WERI-Rb-1 (cell line): Measurements from ENCODE around the gene EXTL1.

Experiments used
- DNase-seq: peaks from one replicate; pipeline ENCODE4 v3.0.0-alpha.2; 2020
- H3K27ac ChIP-seq: fragments of 250-450 bp; sonication (Bioruptor Pico); 2 replicates; pipeline ENCODE4 v1.5.1; 2020; ENCODE audit warnings: mild to moderate bottlenecking, moderate library complexity
- H3K27me3 ChIP-seq: fragments of 250-450 bp; sonication (Bioruptor Pico); 2 replicates; pipeline ENCODE4 v1.5.1; 2021; ENCODE audit warnings: mild to moderate bottlenecking, low read depth, moderate library complexity; ENCODE audit not compliant: insufficient read depth, severe bottlenecking
- H3K36me3 ChIP-seq: fragments of 250-450 bp; sonication (Bioruptor Pico); 2 replicates; pipeline ENCODE4 v1.5.1; 2020; ENCODE audit warnings: mild to moderate bottlenecking, moderate library complexity
- H3K4me3 ChIP-seq: 2 replicates; pipeline ENCODE4 v1.5.1; 2011; ENCODE audit warnings: low read depth, mild to moderate bottlenecking, control low read depth, low read length
- H3K9me3 ChIP-seq: fragments of 250-450 bp; sonication (Bioruptor Pico); 2 replicates; pipeline ENCODE4 v1.5.1; 2021; ENCODE audit warnings: mild to moderate bottlenecking, moderate library complexity; ENCODE audit not compliant: severe bottlenecking
- TF ChIP-seq, protein P1 (sequence below): IDR thresholded peaks from 2 replicates; pipeline ENCODE4 v1.5.1; 2011; ENCODE audit warnings: low read depth, mild to moderate bottlenecking, control low read depth, inconsistent platforms, low read length

Gene EXTL1

DNA sequence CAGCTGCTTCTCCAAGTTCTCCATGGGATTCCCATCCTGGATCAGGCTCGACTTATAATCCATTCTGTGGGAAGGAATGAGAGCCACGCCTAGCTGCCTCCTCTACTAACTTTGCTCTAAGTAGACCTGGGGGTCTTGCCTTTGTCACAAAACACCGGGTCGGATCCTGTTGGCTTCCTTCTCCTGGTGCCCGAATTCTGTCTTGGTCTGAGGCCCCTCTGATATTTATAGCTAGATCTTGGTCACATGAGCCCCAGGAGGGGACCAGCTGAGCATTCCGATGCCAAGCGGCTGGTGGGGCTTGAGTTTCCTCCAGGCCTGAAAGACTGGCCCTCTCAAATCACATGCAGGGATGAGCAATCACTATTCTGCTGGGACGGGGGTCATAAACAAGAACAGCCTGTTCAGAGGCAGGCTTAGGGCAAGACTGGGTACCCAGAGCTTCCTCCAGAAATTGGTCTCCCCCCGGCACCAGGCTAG is 45.9 kb downstream of the EXTL1 start, which contains the start of gene TRIM63:
Gene TRIM63, minus strand, starts transcription at position 199 of the 480 bp plus-strand sequence. Its CDS starts 136 bp downstream, at position 63.
- Histone ChIP-seq H3K36me3 (no peaks in the 10 kb centered on the region), H3K27ac (no peak within 1 kb of the TSS), H3K9me3 (no peaks in the 10 kb centered on the region), H3K4me3 (no peak within 1 kb of the TSS), H3K27me3 (no peaks in the 10 kb centered on the region)
- DNase-seq, result no peak
- TF ChIP-seq, protein P1, sequence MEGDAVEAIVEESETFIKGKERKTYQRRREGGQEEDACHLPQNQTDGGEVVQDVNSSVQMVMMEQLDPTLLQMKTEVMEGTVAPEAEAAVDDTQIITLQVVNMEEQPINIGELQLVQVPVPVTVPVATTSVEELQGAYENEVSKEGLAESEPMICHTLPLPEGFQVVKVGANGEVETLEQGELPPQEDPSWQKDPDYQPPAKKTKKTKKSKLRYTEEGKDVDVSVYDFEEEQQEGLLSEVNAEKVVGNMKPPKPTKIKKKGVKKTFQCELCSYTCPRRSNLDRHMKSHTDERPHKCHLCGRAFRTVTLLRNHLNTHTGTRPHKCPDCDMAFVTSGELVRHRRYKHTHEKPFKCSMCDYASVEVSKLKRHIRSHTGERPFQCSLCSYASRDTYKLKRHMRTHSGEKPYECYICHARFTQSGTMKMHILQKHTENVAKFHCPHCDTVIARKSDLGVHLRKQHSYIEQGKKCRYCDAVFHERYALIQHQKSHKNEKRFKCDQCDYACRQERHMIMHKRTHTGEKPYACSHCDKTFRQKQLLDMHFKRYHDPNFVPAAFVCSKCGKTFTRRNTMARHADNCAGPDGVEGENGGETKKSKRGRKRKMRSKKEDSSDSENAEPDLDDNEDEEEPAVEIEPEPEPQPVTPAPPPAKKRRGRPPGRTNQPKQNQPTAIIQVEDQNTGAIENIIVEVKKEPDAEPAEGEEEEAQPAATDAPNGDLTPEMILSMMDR, result no peak

DNA sequence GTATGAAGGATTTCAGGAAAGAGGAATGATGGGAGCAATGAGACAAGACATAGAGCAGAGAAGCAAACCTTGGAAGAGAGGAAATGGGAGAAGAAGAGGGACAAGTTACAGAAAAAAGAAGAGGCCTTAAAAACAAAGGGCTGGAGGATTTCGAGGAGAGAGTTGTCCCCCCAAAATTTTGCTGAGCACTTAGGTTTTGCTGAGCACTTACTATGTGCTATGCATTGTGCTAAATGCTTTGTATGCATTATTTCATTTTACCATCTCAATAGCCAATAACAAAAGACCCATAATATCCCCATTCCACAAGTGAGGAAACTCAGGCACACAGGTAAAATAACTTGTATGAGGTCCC is 48.3 kb downstream of the EXTL1 start:
- no peak for DNase-seq
- no peak overlapping the region for H3K27ac ChIP-seq
- no peaks in the 10 kb centered on the region for H3K9me3 ChIP-seq
- no peaks in the 10 kb centered on the region for H3K27me3 ChIP-seq
- no peaks in the 10 kb centered on the region for H3K36me3 ChIP-seq
- no peak overlapping the region for H3K4me3 ChIP-seq
- TF ChIP-seq, protein P1, result no peak

DNA sequence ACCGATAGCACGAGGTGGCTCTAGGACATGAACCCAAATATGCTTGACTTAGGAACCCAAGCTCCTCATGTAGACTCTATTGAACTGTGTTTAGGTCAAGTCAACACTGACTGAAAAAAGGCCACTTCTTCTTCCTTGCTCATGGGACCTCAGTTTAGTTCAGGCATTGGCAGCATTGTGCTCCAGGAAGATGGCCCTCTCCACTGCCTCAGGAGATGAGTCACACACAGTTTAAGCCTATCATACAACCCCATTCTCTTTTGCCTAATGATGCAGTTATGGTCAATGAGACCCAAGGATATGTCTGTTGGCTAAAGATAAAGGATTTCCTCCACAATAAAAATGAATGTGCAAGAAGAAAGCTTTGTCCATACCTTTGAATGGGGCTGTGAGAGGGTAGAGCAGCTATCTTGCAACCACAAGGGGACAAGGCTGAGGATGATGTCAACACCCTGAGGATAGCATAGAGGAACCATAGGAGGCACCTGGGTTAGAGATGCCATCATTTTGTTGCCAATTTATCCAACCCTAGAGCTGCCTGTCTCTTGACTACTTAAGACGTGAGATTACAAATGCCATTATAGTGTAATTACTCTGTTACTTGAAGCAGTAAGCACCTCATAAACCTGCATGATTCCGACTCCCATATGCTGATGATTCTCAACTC is 48.9 kb downstream of the EXTL1 start:
- Histone ChIP-seq H3K27ac (no peak overlapping the region), H3K36me3 (no peaks in the 10 kb centered on the region), H3K9me3 (no peaks in the 10 kb centered on the region), H3K4me3 (no peak overlapping the region), H3K27me3 (no peaks in the 10 kb centered on the region)
- no peak for DNase-seq
- TF ChIP-seq, protein P1, result no peak

DNA sequence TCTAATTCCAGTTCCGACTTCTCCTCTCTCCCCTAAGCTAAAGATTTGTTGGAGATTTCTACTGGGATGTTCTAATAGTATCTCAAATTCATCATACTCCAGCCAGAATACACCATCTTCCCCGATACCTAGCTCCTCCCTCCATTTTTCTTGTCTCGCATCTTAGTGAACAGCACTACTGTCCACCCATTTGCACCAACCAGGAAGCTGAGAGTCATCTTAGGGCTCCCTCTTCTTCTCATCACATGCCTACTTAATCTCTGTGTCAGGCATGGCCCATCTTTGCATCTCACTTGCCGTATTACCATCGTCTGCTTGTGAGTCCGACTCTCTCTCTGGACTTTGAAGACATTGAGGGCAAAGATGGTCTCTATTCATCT is 49.4 kb downstream of the EXTL1 start:
- no peaks in the 10 kb centered on the region for H3K36me3 ChIP-seq
- no peak for DNase-seq
- H3K27me3 ChIP-seq, result no peaks in the 10 kb centered on the region
- no peaks in the 10 kb centered on the region for H3K9me3 ChIP-seq
- no peak overlapping the region for H3K27ac ChIP-seq
- H3K4me3 ChIP-seq, result no peak overlapping the region
- TF ChIP-seq, protein P1, result no peak

DNA sequence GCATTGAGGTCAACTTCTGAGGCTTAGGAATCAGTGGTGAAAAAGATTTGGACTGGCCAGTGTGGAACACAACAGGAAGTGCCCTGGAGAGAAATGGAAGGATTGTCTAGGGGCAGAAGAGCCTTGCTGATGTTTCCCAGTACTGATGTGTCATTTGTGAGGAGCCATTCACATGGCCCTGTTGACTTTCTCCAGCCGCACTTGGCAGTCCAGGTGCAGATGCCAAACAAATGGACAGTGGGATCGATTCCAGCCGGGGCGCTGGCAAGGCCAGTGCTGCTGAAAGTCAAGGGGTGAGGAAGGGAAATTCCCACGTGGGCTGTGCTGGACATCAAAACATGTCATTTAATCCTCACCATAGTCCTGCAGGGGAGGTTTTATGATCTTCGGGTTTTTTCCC is 50.7 kb downstream of the EXTL1 start:
- no peaks in the 10 kb centered on the region for H3K9me3 ChIP-seq
- H3K27ac ChIP-seq, result no peak overlapping the region
- TF ChIP-seq, protein P1, result no peak
- H3K36me3 ChIP-seq, result no peaks in the 10 kb centered on the region
- H3K4me3 ChIP-seq, result no peak overlapping the region
- no peak for DNase-seq
- H3K27me3 ChIP-seq, result no peaks in the 10 kb centered on the region
